NB4 (cell line): Measurements from ENCODE around the gene PRUNE2.

Experiments used
- DNase-seq: peaks from one replicate; pipeline ENCODE4 v3.0.0; 2010; ENCODE audit warnings: low read depth
- H3K4me3 ChIP-seq: one replicate; pipeline ENCODE4 v1.5.1; 2011; ENCODE audit warnings: mild to moderate bottlenecking, low read depth, low read length, moderate library complexity
- MYC ChIP-seq: IDR thresholded peaks from 2 replicates; pipeline ENCODE4 v1.6.1; 2011; ENCODE audit warnings: low read depth, low read length
- POLR2A ChIP-seq: IDR thresholded peaks from 2 replicates; pipeline ENCODE4 v1.6.1; 2011; ENCODE audit warnings: mild to moderate bottlenecking; ENCODE audit not compliant: insufficient read length; ENCODE audit errors: extremely low read depth
- TF ChIP-seq, protein P1 (sequence below): IDR thresholded peaks from one replicate; pipeline ENCODE4 v1.5.1; 2012; ENCODE audit warnings: low read depth, low read length
- TF ChIP-seq, protein P2 (sequence below): IDR thresholded peaks from 2 replicates; pipeline ENCODE4 v1.6.1; 2011; ENCODE audit warnings: low read depth, low read length

PRUNE2 gene

DNA sequence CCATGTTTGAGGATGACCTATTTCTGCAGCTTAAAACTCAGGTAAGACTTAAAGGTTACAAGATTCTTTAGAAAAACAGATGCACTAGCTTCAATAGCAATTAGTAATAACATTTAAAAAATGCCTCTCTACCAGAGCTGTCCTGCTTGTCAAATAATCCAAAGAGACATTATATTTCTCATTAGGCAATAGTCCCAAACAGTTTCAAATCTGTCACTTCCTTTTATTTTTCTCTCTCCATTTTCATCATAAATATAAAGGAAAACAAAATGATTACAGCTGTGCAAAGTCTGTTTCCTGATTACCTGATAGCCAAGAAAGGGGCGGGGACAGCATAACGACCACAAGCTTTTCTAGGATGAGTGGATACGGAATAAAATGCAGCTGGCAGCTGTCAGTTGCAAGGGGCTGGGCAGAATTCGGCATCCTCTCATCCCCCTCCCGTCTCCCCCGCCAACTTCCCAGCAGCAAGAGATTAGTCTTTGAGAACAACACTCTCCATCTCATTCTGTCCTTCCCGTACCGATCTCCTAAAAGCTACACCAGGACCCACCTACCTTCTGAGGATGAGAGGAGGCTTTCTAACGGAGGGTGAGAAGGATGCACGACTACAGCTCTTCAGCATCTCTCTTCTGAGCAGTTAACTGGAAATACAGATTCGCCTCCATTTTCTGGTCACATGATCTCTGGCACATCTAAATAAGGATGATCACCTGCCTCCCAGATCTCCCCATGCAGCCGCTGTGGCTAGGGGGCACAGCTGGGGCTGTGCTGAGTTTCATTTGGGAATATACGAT, 214.2 kb downstream of the PRUNE2 start:
- no peak overlapping the region for H3K4me3 ChIP-seq
- DNase-seq: no peak
- TF ChIP-seq POLR2A: no peak
- no peak for TF ChIP-seq MYC
- TF ChIP-seq, protein P1, sequence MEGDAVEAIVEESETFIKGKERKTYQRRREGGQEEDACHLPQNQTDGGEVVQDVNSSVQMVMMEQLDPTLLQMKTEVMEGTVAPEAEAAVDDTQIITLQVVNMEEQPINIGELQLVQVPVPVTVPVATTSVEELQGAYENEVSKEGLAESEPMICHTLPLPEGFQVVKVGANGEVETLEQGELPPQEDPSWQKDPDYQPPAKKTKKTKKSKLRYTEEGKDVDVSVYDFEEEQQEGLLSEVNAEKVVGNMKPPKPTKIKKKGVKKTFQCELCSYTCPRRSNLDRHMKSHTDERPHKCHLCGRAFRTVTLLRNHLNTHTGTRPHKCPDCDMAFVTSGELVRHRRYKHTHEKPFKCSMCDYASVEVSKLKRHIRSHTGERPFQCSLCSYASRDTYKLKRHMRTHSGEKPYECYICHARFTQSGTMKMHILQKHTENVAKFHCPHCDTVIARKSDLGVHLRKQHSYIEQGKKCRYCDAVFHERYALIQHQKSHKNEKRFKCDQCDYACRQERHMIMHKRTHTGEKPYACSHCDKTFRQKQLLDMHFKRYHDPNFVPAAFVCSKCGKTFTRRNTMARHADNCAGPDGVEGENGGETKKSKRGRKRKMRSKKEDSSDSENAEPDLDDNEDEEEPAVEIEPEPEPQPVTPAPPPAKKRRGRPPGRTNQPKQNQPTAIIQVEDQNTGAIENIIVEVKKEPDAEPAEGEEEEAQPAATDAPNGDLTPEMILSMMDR: no peak
- TF ChIP-seq, protein P2, sequence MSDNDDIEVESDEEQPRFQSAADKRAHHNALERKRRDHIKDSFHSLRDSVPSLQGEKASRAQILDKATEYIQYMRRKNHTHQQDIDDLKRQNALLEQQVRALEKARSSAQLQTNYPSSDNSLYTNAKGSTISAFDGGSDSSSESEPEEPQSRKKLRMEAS: no peak

DNA sequence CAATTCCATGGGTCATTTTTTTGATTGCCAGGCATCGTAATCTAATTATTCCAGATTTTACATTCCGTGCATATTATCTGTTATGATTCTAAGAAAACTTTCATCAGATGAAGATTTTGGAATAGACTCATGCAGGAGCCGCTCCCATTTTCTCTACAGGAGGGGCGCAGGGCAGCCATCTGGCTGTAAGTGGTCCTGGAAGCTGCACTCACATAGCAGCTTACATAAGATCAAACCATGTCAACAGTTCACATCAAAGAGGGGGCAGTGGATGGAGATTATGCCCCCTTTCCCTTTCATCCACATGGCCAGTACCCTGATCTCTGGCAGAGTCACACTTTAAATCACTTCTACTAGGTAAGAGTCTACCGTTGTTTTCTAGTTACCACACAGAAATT, 214.9 kb downstream of the PRUNE2 start:
- no peak for TF ChIP-seq POLR2A
- TF ChIP-seq, protein P1: no peak
- no peak for TF ChIP-seq MYC
- TF ChIP-seq, protein P2: no peak
- no peak overlapping the region for H3K4me3 ChIP-seq
- no peak for DNase-seq

DNA sequence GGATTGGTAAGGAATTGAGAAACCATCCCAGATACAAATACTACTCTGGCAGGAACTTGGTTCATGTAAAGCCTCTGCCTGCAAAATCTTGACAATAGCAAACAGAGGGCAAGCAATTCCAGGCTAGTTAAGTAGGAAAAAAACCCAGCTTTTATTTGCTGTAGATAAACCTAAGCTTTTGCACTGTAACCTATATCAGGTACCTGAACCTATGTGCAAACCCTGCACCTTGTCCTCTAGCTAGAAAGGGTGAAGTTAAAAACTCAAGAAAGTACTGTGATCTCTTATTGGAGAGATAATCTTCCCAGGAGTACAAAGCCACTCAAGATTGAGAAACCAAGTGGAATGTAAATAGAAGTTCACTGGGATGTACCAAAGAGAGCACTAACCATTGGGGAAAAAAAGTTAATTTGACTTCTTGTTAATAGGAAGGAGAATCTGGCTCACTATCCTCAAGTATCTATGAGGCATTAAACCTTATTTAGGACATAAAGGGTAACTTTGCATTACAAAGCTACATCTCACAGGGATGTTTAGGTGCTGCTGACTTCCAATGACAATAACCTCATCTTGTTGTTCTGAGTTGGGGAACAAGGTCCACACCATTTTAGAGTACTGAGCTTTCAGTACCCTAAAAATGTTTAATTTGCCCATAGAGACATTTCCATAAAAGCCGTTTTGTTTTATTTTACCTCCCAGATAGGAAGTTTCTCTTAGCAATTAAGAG, 215.5 kb downstream of the PRUNE2 start:
- no peak for DNase-seq
- TF ChIP-seq, protein P2: no peak
- no peak for TF ChIP-seq MYC
- no peak for TF ChIP-seq POLR2A
- TF ChIP-seq, protein P1: no peak
- no peak overlapping the region for H3K4me3 ChIP-seq

DNA sequence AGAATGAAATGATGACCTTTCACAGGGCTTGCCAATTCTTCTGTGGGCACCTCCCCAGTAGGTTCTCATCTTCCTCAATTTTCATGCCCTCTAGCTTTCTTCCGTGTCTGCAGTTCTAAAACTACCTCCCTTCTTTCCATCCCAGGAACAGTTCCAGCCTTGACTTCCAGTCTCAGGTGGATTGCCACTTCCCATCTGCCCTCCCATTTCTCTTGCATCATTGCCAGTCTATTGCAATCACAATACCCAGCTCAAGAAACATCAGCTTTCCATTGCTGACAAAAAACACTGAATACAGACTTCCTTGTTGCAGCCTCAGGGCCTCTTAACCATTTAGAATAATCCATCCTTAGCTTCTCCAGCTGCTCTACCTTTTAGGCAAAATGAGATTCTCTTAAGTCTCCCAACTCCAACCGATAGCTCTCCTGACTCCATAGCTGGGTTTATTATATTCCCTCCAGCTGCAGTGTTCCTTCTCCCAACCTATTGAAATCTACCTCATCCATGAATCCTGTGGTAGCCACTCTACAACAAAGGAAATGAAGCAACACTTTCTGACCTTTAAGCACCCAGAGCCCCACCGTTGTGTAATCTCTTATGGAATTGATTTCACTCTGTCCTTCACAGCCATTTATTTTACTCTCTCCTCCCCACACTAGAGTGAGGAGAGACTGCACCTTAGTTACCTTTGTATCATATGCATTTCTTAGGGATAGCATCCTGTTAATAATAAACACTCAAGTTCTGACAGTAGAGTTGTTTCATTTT, 217.3 kb downstream of the PRUNE2 start:
- TF ChIP-seq MYC: no peak
- TF ChIP-seq, protein P2: no peak
- no peak for TF ChIP-seq POLR2A
- TF ChIP-seq, protein P1: no peak
- no peak for DNase-seq

DNA sequence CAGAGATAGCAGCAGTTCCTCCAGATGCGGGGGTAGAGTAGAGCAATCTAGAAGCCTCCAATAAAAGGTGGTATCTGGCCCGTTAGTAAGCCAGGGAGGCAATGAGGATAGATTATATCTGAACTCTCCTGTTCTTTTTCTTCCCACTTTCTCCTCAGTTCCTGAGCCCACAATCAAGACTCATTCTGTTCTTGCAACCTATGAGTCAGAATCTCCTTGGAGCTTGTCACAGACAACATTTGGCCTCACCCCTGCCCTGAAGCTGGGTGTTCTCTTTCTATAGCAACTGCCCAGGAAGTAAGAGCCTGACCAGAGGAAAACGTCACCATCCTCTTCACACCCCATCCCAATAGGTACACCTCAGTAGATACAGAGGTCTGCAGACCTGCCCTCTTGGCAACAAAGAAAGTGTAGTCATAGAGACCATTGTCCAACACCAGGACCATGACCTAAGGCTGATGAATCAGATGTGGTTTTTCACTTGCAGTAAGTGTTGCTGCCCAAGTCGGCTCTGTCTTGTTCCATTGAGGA, 218.0 kb downstream of the PRUNE2 start:
- H3K4me3 ChIP-seq: no peak overlapping the region
- TF ChIP-seq, protein P2: no peak
- TF ChIP-seq, protein P1: no peak
- no peak for TF ChIP-seq POLR2A
- TF ChIP-seq MYC: no peak
- peak; percentile 47 for DNase-seq

More for the DNA sequence above, 217.3 kb downstream of the PRUNE2 start:
- H3K4me3 ChIP-seq: no peak overlapping the region
